PFSK-1 (cell line): ENCODE measurements around the gene METTL25B.

ENCODE experiments used
- SIN3A ChIP-seq: IDR thresholded peaks from 2 replicates; pipeline ENCODE4 v1.6.1; 2012; ENCODE audit warnings: mild to moderate bottlenecking, low read length, moderate library complexity, borderline replicate concordance; ENCODE audit not compliant: insufficient read depth
- TAF1 ChIP-seq: IDR thresholded peaks from 2 replicates; pipeline ENCODE4 v1.6.1; 2012; ENCODE audit warnings: low read length, control low read depth, borderline replicate concordance; ENCODE audit not compliant: insufficient read depth
- TF ChIP-seq, protein P1 (sequence below), 2 experiments: IDR thresholded peaks; 2 replicates each; pipeline versions ENCODE4 v1.6.1 to v1.8.0; 2011 to 2012; ENCODE audit warnings: low read depth in 2 of 2, low read length in 2 of 2, control low read depth in 1 of 2, inconsistent platforms in 1 of 2, mild to moderate bottlenecking in 1 of 2, moderate library complexity in 1 of 2; ENCODE audit not compliant: insufficient read depth in 1 of 2

DNA sequence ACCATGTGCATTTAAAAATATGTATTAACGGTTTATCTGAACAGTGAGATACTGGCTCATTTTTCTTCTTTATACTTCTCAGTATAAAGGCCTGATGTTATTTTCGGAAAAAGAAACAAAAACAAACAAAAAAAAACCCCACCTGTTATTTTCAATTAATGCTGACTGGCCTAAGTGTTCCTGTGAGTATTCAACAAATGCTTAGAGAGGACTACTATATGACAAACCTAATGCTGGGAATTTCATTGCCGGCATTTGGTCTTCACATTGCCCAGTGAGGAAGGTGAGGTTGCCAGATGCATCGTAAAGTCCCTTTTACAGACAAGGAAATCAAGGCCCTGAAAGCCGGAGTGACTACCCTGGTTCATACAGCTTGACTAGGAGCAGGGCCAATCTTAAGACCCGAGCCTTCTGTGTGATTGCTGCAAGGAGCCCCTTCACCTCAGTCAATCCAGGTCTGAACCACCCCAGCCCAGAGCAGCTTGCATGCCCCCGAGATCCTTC, 12.0 kb downstream of the METTL25B start:
- TF ChIP-seq, protein P1, sequence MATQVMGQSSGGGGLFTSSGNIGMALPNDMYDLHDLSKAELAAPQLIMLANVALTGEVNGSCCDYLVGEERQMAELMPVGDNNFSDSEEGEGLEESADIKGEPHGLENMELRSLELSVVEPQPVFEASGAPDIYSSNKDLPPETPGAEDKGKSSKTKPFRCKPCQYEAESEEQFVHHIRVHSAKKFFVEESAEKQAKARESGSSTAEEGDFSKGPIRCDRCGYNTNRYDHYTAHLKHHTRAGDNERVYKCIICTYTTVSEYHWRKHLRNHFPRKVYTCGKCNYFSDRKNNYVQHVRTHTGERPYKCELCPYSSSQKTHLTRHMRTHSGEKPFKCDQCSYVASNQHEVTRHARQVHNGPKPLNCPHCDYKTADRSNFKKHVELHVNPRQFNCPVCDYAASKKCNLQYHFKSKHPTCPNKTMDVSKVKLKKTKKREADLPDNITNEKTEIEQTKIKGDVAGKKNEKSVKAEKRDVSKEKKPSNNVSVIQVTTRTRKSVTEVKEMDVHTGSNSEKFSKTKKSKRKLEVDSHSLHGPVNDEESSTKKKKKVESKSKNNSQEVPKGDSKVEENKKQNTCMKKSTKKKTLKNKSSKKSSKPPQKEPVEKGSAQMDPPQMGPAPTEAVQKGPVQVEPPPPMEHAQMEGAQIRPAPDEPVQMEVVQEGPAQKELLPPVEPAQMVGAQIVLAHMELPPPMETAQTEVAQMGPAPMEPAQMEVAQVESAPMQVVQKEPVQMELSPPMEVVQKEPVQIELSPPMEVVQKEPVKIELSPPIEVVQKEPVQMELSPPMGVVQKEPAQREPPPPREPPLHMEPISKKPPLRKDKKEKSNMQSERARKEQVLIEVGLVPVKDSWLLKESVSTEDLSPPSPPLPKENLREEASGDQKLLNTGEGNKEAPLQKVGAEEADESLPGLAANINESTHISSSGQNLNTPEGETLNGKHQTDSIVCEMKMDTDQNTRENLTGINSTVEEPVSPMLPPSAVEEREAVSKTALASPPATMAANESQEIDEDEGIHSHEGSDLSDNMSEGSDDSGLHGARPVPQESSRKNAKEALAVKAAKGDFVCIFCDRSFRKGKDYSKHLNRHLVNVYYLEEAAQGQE (IDR thresholded peaks at IDR 0.05; ENCODE audit: insufficient read depth in 1 of 2, low read depth in 2 of 2, low read length in 2 of 2): no peak
- TF ChIP-seq TAF1: no peak
- no peak for TF ChIP-seq SIN3A
